Measurements from ENCODE around the gene DTD1. TPM values are rescaled to one million over a fixed set of nuclear protein-coding genes. Genes with fewer than 3 reads are reported as not detected.

The DTD1 gene
- total and polyA plus RNA-seq, 2 of the 13 experiments (the other 11 are each of a cell fraction or from before 2014, with no cell fraction given) = 41.2 to 79.3 TPM

- no peaks in the 10 kb centered on the region for H3K9me3 ChIP-seq (ENCODE audit: low read length)
- no peaks in the 10 kb centered on the region for H3K4me1 ChIP-seq (ENCODE audit: insufficient read depth, low read length)
- ChIA-PET POLR2A (no interaction called here), CTCF (ENCODE audit: low intra/inter-chr PET ratio, low total read pairs) (no interaction called here)
- no peak overlapping the region for H2AFZ ChIP-seq (ENCODE audit: low read length)
- FAIRE-seq = no peak
- ATAC-seq = peak; percentile 50
- no peaks in the 10 kb centered on the region for H4K20me1 ChIP-seq (ENCODE audit: insufficient read depth, low read length)
- no peak overlapping the region for H3K9ac ChIP-seq (ENCODE audit: insufficient read depth, low read depth, low read length)
- no peak overlapping the region for H3K27ac ChIP-seq (ENCODE audit: extremely low read length, insufficient read depth, low read length)
- in situ Hi-C loops (cut with HindIII; ENCODE audit: extremely low pct_ligation_motif_present, low pct_unique_long_range_greater_than_20kb) (no loop called here), intact Hi-C loops (cut with micrococcal nuclease; ENCODE audit: unreplicated experiment) (no loop called here)
- H3K36me3 ChIP-seq (replicated peaks in 1 of 2; ENCODE audit: control insufficient read depth in 1 of 2, insufficient read depth in 2 of 2, low read length in 2 of 2) = peaks cover 0 to 2% of the 10 kb centered on the region in 2 experiments; a peak in 2 of 5 replicates
- DNase-seq (ENCODE audit: low spot score) = no peak
- H3K4me3 ChIP-seq (replicated peaks in 1 of 3; ENCODE audit: insufficient read depth in 1 of 3, low read depth in 2 of 3, low read length in 3 of 3) = no peak overlapping the region
- 56% methylated on average over 5 of the region's 5 CpGs for WGBS (ENCODE audit: low lambda C conversion rate)
- H3K79me2 ChIP-seq (ENCODE audit: insufficient read depth, low read length) = no peaks in the 10 kb centered on the region
- no peak for TF ChIP-seq ZNF7 (CRISPR knock-in tag; IDR thresholded peaks at IDR 0.05)
- no peak for TF ChIP-seq TCF12 (IDR thresholded peaks at IDR 0.05)
- no peak for TF ChIP-seq TCF12 (CRISPR knock-in tag; IDR thresholded peaks at IDR 0.05)
- no peak for TF ChIP-seq ZSCAN31 (CRISPR knock-in tag; IDR thresholded peaks at IDR 0.05; ENCODE audit: low read depth)
- no peak for TF ChIP-seq ZBTB43 (CRISPR knock-in tag; conservative IDR thresholded peaks at IDR 0.05)
- no peak for TF ChIP-seq ZNF281 (CRISPR knock-in tag; IDR thresholded peaks at IDR 0.05; ENCODE audit: borderline replicate concordance)
- no peak for TF ChIP-seq POLR2G (IDR thresholded peaks at IDR 0.05; ENCODE audit: low read depth, low read length)
- no peak for TF ChIP-seq IKZF5 (CRISPR knock-in tag; IDR thresholded peaks at IDR 0.05)
- TF ChIP-seq MZF1 (CRISPR knock-in tag; IDR thresholded peaks at IDR 0.05; ENCODE audit: borderline replicate concordance) = no peak
- TF ChIP-seq MAX (IDR thresholded peaks at IDR 0.05) = no peak
- no peak for TF ChIP-seq RAD51 (IDR thresholded peaks at IDR 0.05; ENCODE audit: borderline replicate concordance)
- no peak for TF ChIP-seq HNRNPLL (IDR thresholded peaks at IDR 0.05; ENCODE audit: low read depth, low read length, poor library complexity, severe bottlenecking)
- TF ChIP-seq MIER3 (CRISPR knock-in tag; IDR thresholded peaks at IDR 0.05; ENCODE audit: borderline replicate concordance) = no peak
- no peak for TF ChIP-seq NONO (IDR thresholded peaks at IDR 0.05)
- TF ChIP-seq NONO (CRISPR knock-in tag; conservative IDR thresholded peaks at IDR 0.05) = no peak
- TF ChIP-seq ZBTB37 (CRISPR knock-in tag; IDR thresholded peaks at IDR 0.05) = no peak
- TF ChIP-seq ZNF496 (CRISPR knock-in tag; IDR thresholded peaks at IDR 0.05; ENCODE audit: insufficient replicate concordance) = no peak
- TF ChIP-seq TGIF2 (CRISPR knock-in tag; IDR thresholded peaks at IDR 0.05) = no peak
- no peak for TF ChIP-seq ZNF20 (CRISPR knock-in tag; IDR thresholded peaks at IDR 0.05)
- TF ChIP-seq ZNF607 (CRISPR knock-in tag; IDR thresholded peaks at IDR 0.05; ENCODE audit: borderline replicate concordance) = no peak
- no TSS peak for BruUV-seq (replicated peaks)
- no peak overlapping the region for H3K4me2 ChIP-seq (ENCODE audit: low read depth, low read length)
- no peaks in the 10 kb centered on the region for H3K27me3 ChIP-seq (ENCODE audit: control insufficient read depth in 1 of 2, insufficient read depth in 2 of 2, low read length in 2 of 2)
Measured at GRCh38 chr20:18767676-18768075, 179.8 kb downstream of the DTD1 start.
